NCI-H2081 (cell line): ENCODE measurements around the gene ADGRB2.

Experiments
- DNase-seq, 2 experiments: peaks; one replicate each; lab custom pipeline; 2025; lab: John Stamatoyannopoulos, UW

Gene ADGRB2

GRCh38 chr1:31749785-31750735 lies 14.1 kb downstream of the ADGRB2 start:
- no peak for DNase-seq

- DNase-seq, result no peak
Measured at GRCh38 chr1:31748365-31748764, 15.8 kb downstream of the ADGRB2 start.

GRCh38 chr1:31747304-31747703 lies 16.8 kb downstream of the ADGRB2 start:
- no peak for DNase-seq

- DNase-seq, result no peak
Measured at GRCh38 chr1:31746687-31747086, 17.5 kb downstream of the ADGRB2 start.

GRCh38 chr1:31745946-31746670 lies 18.0 kb downstream of the ADGRB2 start:
- no peak for DNase-seq

- peak; percentile 62 to 70 for DNase-seq
Measured at GRCh38 chr1:31745096-31745945, 18.8 kb downstream of the ADGRB2 start.

GRCh38 chr1:31744165-31744888 lies 19.8 kb downstream of the ADGRB2 start:
- no peak for DNase-seq

GRCh38 chr1:31742462-31743212 lies 21.5 kb downstream of the ADGRB2 start:
- no peak for DNase-seq

- no peak for DNase-seq
Measured at GRCh38 chr1:31739346-31739745, 24.8 kb downstream of the ADGRB2 start.

GRCh38 chr1:31736675-31737074 lies 27.5 kb downstream of the ADGRB2 start:
- no peak for DNase-seq

GRCh38 chr1:31735571-31735970 lies 28.6 kb downstream of the ADGRB2 start:
- DNase-seq, result no peak

- no peak for DNase-seq
Measured at GRCh38 chr1:31734582-31735107, 29.5 kb downstream of the ADGRB2 start.

GRCh38 chr1:31733389-31734219 lies 30.5 kb downstream of the ADGRB2 start:
- DNase-seq, result peak; percentile 61 to 89

- DNase-seq, result no peak
Measured at GRCh38 chr1:31732751-31733289, 31.3 kb downstream of the ADGRB2 start.

GRCh38 chr1:31732343-31732742 lies 31.8 kb downstream of the ADGRB2 start:
- no peak for DNase-seq

GRCh38 chr1:31731049-31731565 lies 33.0 kb downstream of the ADGRB2 start:
- DNase-seq, result no peak

- no peak for DNase-seq
Measured at GRCh38 chr1:31730336-31731048, 33.6 kb downstream of the ADGRB2 start.

GRCh38 chr1:31727849-31728248 lies 36.3 kb downstream of the ADGRB2 start:
- DNase-seq, result no peak
